SK-N-SH treated with all-trans-retinoic acid at 6 μM for 48 hours (cell line): ENCODE data around the gene SOS1.

Experiments used
- ATAC-seq: fragments of 200-7000 bp; cut with Tn5 transposase; 3 replicates; pipeline ENCODE4 v1.9.1; 2020; ENCODE audit warnings: mild to moderate bottlenecking, moderate library complexity
- ARNTL ChIP-seq: fragments of 450-650 bp; formaldehyde crosslinking; IDR thresholded peaks from 2 replicates; pipeline ENCODE4 v1.5.0; 2020; ENCODE audit warnings: low read depth, mild to moderate bottlenecking, moderate library complexity, borderline replicate concordance
- BACH2 ChIP-seq: fragments of 250-450 bp; sonication (Bioruptor Pico); IDR thresholded peaks from 2 replicates; pipeline ENCODE4 v1.9.0; 2021; ENCODE audit warnings: mild to moderate bottlenecking, borderline replicate concordance
- CSDC2 ChIP-seq: fragments of 250-450 bp; sonication (Bioruptor Pico); IDR thresholded peaks from 2 replicates; pipeline ENCODE4 v1.5.0; 2020; ENCODE audit warnings: mild to moderate bottlenecking, moderate library complexity
- ESRRG ChIP-seq: fragments of 250-450 bp; sonication (Bioruptor Pico); IDR thresholded peaks from 2 replicates; pipeline ENCODE4 v1.6.1; 2021; ENCODE audit warnings: mild to moderate bottlenecking
- GLIS3 ChIP-seq: fragments of 250-450 bp; sonication (Bioruptor Pico); IDR thresholded peaks from 2 replicates; pipeline ENCODE4 v1.5.0; 2020; ENCODE audit warnings: mild to moderate bottlenecking, moderate library complexity
- ISL1 ChIP-seq: fragments of 250-450 bp; sonication (Bioruptor Pico); IDR thresholded peaks from 2 replicates; pipeline ENCODE4 v2.1.2; 2022; ENCODE audit warnings: mild to moderate bottlenecking, moderate library complexity
- OSR1 ChIP-seq: fragments of 250-450 bp; sonication (Bioruptor Pico); IDR thresholded peaks from 2 replicates; pipeline ENCODE4 v1.8.0; 2022; ENCODE audit warnings: moderate library complexity, mild to moderate bottlenecking, inconsistent platforms
- PPARA ChIP-seq: fragments of 250-450 bp; sonication (Bioruptor Pico); IDR thresholded peaks from 2 replicates; pipeline ENCODE4 v1.5.0; 2020; ENCODE audit warnings: mild to moderate bottlenecking, borderline replicate concordance
- RARB ChIP-seq: fragments of 250-450 bp; sonication (Bioruptor Pico); IDR thresholded peaks from 2 replicates; pipeline ENCODE4 v1.8.0; 2021; ENCODE audit warnings: mild to moderate bottlenecking, moderate library complexity
- SNAI2 ChIP-seq: fragments of 250-450 bp; sonication (Bioruptor Pico); IDR thresholded peaks from 2 replicates; pipeline ENCODE4 v1.5.0; 2020; ENCODE audit warnings: mild to moderate bottlenecking, moderate library complexity
- TCF4 ChIP-seq: fragments of 250-450 bp; sonication (Bioruptor Pico); IDR thresholded peaks from 2 replicates; pipeline ENCODE4 v1.8.0; 2021; ENCODE audit warnings: mild to moderate bottlenecking, moderate library complexity, borderline replicate concordance
- ZC3H10 ChIP-seq: fragments of 250-450 bp; sonication (Bioruptor Pico); IDR thresholded peaks from 2 replicates; pipeline ENCODE4 v1.5.1; 2021; ENCODE audit warnings: mild to moderate bottlenecking, moderate library complexity
- ZFP3 ChIP-seq: fragments of 250-450 bp; sonication (Bioruptor Pico); IDR thresholded peaks from 2 replicates; pipeline ENCODE4 v1.5.0; 2020; ENCODE audit warnings: mild to moderate bottlenecking, moderate library complexity
- ZFP30 ChIP-seq: fragments of 450-650 bp; formaldehyde crosslinking; IDR thresholded peaks from 2 replicates; pipeline ENCODE4 v1.5.0; 2022; ENCODE audit warnings: mild to moderate bottlenecking, moderate library complexity
- ZNF565 ChIP-seq: fragments of 450-650 bp; formaldehyde crosslinking; conservative IDR thresholded peaks from 2 replicates; pipeline ENCODE4 v1.5.0; 2020; ENCODE audit warnings: low read depth, mild to moderate bottlenecking, moderate library complexity
- ZNF70 ChIP-seq: fragments of 450-650 bp; formaldehyde crosslinking; IDR thresholded peaks from 2 replicates; pipeline ENCODE4 v1.5.0; 2020; ENCODE audit warnings: mild to moderate bottlenecking, moderate library complexity
- TF ChIP-seq, protein P1 (sequence below): fragments of 250-450 bp; sonication (Bioruptor Pico); IDR thresholded peaks from 2 replicates; pipeline ENCODE4 v1.5.0; 2020; ENCODE audit warnings: mild to moderate bottlenecking, moderate library complexity
- TF ChIP-seq, protein P2 (sequence below): fragments of 250-450 bp; sonication (Bioruptor Pico); IDR thresholded peaks from 2 replicates; pipeline ENCODE4 v1.8.0; 2020; ENCODE audit warnings: mild to moderate bottlenecking, moderate library complexity, borderline replicate concordance
- TF ChIP-seq, protein P3 (sequence below): fragments of 250-450 bp; sonication (Bioruptor Pico); IDR thresholded peaks from 2 replicates; pipeline ENCODE4 v1.8.0; 2021; ENCODE audit warnings: low read depth, mild to moderate bottlenecking, moderate library complexity, borderline replicate concordance
- TF ChIP-seq, protein P4 (sequence below): fragments of 250-450 bp; sonication (Bioruptor Pico); IDR thresholded peaks from 2 replicates; pipeline ENCODE4 v1.5.1; 2021; ENCODE audit warnings: mild to moderate bottlenecking, moderate library complexity

The SOS1 gene

DNA sequence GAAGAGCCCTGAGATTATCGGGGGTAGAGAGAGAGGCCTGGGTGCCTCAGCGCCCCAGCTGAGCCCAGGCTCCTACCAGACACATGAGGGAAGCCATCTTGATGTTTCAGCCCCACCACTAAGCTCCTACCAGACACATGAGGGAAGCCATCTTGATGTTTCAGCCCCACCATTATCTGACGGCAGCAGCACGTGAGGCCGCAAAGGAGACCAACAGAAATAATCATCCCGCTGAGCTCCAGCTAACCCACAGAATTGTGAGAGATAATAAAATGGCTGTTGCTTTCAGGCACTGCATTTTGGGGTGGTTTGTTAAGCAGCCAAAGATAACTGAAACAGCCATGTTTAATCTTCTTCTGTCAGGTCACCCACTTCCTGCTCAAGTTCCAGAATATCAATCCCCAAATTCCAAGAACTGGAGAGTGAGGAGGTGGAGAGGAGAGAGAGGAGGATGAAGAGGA lies 29.3 kb upstream of the SOS1 start:
- no peak for ATAC-seq

DNA sequence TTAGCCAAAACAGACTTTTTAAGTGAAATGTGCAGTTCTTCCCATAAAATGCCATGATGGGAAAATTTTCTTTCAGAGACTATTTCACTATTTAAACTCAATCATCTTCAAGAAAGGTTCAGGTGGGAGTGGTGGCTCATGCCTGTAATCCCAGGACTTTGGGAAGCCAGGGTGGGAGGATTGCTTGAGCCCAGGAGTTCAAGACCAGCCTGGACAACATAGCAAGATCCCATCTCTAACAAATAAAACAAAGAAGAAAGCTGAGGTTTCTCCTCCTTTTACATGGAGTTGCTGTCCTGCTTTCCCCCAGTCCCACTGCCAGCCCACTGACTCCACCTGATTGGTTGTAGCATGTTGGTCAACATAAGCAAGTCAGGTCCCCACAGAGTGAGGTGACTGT lies 25.8 kb upstream of the SOS1 start:
- TF ChIP-seq ZNF565 (CRISPR knock-in tag) (no peak), ZNF70 (CRISPR knock-in tag) (no peak), RARB (CRISPR knock-in tag) (no peak)
- ATAC-seq: no peak

More for the DNA sequence above, 29.3 kb upstream of the SOS1 start:
- TF ChIP-seq, protein P1, sequence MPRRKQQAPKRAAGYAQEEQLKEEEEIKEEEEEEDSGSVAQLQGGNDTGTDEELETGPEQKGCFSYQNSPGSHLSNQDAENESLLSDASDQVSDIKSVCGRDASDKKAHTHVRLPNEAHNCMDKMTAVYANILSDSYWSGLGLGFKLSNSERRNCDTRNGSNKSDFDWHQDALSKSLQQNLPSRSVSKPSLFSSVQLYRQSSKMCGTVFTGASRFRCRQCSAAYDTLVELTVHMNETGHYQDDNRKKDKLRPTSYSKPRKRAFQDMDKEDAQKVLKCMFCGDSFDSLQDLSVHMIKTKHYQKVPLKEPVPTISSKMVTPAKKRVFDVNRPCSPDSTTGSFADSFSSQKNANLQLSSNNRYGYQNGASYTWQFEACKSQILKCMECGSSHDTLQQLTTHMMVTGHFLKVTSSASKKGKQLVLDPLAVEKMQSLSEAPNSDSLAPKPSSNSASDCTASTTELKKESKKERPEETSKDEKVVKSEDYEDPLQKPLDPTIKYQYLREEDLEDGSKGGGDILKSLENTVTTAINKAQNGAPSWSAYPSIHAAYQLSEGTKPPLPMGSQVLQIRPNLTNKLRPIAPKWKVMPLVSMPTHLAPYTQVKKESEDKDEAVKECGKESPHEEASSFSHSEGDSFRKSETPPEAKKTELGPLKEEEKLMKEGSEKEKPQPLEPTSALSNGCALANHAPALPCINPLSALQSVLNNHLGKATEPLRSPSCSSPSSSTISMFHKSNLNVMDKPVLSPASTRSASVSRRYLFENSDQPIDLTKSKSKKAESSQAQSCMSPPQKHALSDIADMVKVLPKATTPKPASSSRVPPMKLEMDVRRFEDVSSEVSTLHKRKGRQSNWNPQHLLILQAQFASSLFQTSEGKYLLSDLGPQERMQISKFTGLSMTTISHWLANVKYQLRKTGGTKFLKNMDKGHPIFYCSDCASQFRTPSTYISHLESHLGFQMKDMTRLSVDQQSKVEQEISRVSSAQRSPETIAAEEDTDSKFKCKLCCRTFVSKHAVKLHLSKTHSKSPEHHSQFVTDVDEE (CRISPR knock-in tag): no peak
- no peak for TF ChIP-seq ZNF565 (CRISPR knock-in tag)
- TF ChIP-seq, protein P2, sequence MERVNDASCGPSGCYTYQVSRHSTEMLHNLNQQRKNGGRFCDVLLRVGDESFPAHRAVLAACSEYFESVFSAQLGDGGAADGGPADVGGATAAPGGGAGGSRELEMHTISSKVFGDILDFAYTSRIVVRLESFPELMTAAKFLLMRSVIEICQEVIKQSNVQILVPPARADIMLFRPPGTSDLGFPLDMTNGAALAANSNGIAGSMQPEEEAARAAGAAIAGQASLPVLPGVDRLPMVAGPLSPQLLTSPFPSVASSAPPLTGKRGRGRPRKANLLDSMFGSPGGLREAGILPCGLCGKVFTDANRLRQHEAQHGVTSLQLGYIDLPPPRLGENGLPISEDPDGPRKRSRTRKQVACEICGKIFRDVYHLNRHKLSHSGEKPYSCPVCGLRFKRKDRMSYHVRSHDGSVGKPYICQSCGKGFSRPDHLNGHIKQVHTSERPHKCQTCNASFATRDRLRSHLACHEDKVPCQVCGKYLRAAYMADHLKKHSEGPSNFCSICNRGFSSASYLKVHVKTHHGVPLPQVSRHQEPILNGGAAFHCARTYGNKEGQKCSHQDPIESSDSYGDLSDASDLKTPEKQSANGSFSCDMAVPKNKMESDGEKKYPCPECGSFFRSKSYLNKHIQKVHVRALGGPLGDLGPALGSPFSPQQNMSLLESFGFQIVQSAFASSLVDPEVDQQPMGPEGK (CRISPR knock-in tag): no peak
- TF ChIP-seq ESRRG: no peak
- TF ChIP-seq OSR1 (CRISPR knock-in tag): no peak
- TF ChIP-seq, protein P3, sequence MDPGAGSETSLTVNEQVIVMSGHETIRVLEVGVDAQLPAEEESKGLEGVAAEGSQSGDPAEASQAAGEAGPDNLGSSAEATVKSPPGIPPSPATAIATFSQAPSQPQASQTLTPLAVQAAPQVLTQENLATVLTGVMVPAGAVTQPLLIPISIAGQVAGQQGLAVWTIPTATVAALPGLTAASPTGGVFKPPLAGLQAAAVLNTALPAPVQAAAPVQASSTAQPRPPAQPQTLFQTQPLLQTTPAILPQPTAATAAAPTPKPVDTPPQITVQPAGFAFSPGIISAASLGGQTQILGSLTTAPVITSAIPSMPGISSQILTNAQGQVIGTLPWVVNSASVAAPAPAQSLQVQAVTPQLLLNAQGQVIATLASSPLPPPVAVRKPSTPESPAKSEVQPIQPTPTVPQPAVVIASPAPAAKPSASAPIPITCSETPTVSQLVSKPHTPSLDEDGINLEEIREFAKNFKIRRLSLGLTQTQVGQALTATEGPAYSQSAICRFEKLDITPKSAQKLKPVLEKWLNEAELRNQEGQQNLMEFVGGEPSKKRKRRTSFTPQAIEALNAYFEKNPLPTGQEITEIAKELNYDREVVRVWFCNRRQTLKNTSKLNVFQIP (CRISPR knock-in tag): no peak
- TF ChIP-seq ZC3H10 (CRISPR knock-in tag): no peak
- TF ChIP-seq, protein P4, sequence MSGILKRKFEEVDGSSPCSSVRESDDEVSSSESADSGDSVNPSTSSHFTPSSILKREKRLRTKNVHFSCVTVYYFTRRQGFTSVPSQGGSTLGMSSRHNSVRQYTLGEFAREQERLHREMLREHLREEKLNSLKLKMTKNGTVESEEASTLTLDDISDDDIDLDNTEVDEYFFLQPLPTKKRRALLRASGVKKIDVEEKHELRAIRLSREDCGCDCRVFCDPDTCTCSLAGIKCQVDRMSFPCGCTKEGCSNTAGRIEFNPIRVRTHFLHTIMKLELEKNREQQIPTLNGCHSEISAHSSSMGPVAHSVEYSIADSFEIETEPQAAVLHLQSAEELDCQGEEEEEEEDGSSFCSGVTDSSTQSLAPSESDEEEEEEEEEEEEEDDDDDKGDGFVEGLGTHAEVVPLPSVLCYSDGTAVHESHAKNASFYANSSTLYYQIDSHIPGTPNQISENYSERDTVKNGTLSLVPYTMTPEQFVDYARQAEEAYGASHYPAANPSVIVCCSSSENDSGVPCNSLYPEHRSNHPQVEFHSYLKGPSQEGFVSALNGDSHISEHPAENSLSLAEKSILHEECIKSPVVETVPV (CRISPR knock-in tag): no peak
- TF ChIP-seq RARB (CRISPR knock-in tag): no peak
- TF ChIP-seq SNAI2: no peak
- TF ChIP-seq ISL1 (CRISPR knock-in tag): no peak
- TF ChIP-seq ARNTL (CRISPR knock-in tag): no peak

DNA sequence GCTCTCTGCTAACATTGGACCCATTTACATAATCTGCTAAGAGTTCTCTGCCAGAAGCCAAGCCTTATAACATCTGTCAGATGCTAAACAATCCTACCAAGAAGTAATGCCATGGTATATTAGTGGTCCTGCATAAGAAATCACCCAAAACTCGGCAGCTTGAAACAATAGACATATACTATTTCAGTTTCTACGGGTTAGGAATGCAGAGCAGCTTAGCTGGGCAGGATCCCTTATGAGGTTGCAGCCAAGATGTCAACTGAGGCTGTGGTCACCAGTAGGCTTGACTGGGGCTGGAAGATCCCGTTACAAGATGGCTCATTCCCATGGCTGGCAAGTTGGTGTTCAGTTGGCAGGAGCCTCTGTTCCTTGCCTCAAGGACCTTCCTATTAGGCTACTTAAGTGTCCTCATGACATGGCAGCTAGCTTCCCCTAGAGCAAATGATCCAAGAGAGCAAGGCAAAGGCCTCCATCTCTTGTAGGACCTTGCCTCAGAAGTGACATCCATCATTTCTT lies 25.1 kb upstream of the SOS1 start:
- TF ChIP-seq PPARA: no peak
- TF ChIP-seq ZFP30: no peak
- no peak for TF ChIP-seq ZFP3 (CRISPR knock-in tag)
- TF ChIP-seq ZNF565 (CRISPR knock-in tag): no peak
- no peak for TF ChIP-seq CSDC2 (CRISPR knock-in tag)
- no peak for TF ChIP-seq ZC3H10 (CRISPR knock-in tag)
- no peak for TF ChIP-seq RARB (CRISPR knock-in tag)
- TF ChIP-seq BACH2 (CRISPR knock-in tag): no peak
- TF ChIP-seq ISL1 (CRISPR knock-in tag): no peak
- TF ChIP-seq, protein P2 (CRISPR knock-in tag): no peak
- TF ChIP-seq ZNF70 (CRISPR knock-in tag): no peak
- TF ChIP-seq, protein P4 (CRISPR knock-in tag): no peak
- TF ChIP-seq ESRRG: no peak
- TF ChIP-seq OSR1 (CRISPR knock-in tag): no peak
- no peak for TF ChIP-seq SNAI2
- no peak for TF ChIP-seq TCF4
- TF ChIP-seq ARNTL (CRISPR knock-in tag): no peak
- no peak for TF ChIP-seq GLIS3
- ATAC-seq: no peak
